Endothelial cell (in vitro differentiated cells): ENCODE measurements around the gene WWC1. TPM values are rescaled to one million over a fixed set of nuclear protein-coding genes. Genes with fewer than 3 reads are reported as not detected.

ENCODE experiments used
- DNase-seq: peaks from one replicate; pipeline ENCODE4 v3.0.0; 2021; ENCODE audit warnings: low spot score
- H3K27ac Mint-ChIP-seq: one replicate; pipeline ENCODE4 v1.8.0; 2021; ENCODE audit warnings: mixed read lengths, inconsistent platforms; ENCODE audit not compliant: unreplicated experiment
- H3K27me3 Mint-ChIP-seq: one replicate; pipeline ENCODE4 v1.8.0; 2021; ENCODE audit warnings: mild to moderate bottlenecking, moderate library complexity, mixed read lengths, inconsistent platforms; ENCODE audit not compliant: unreplicated experiment
- H3K36me3 Mint-ChIP-seq: one replicate; pipeline ENCODE4 v1.8.0; 2021; ENCODE audit warnings: mild to moderate bottlenecking, low read depth, mixed read lengths, inconsistent platforms; ENCODE audit not compliant: unreplicated experiment
- H3K4me1 Mint-ChIP-seq: one replicate; pipeline ENCODE4 v1.8.0; 2021; ENCODE audit warnings: mild to moderate bottlenecking, mixed read lengths, inconsistent platforms; ENCODE audit not compliant: unreplicated experiment
- H3K4me3 Mint-ChIP-seq: one replicate; pipeline ENCODE4 v1.8.0; 2021; ENCODE audit warnings: mild to moderate bottlenecking, mixed read lengths, inconsistent platforms; ENCODE audit not compliant: unreplicated experiment
- H3K9me3 Mint-ChIP-seq: one replicate; pipeline ENCODE4 v1.8.0; 2021; ENCODE audit warnings: mixed read lengths, inconsistent platforms; ENCODE audit not compliant: unreplicated experiment
- total RNA-seq: library from RNA; stranded (reverse); fragmentation: NEBNext Ultra II Directional; extraction: Animal tissue kit (Norgen Biotek cat#: 25700); gene quantifications from one replicate; pipeline ENCODE4 v1.2.1, GENCODE V29; 2021; ENCODE audit not compliant: unreplicated experiment
- TF ChIP-seq, protein P1 (sequence below): fragments of 200-600 bp; sonication (generic); IDR thresholded peaks from one replicate; pipeline ENCODE4 v1.5.0; 2021; ENCODE audit warnings: antibody characterized with exemption; ENCODE audit not compliant: unreplicated experiment

WWC1 gene
- total RNA-seq, 1 donor from 2014 or later: 1.1 TPM

DNA sequence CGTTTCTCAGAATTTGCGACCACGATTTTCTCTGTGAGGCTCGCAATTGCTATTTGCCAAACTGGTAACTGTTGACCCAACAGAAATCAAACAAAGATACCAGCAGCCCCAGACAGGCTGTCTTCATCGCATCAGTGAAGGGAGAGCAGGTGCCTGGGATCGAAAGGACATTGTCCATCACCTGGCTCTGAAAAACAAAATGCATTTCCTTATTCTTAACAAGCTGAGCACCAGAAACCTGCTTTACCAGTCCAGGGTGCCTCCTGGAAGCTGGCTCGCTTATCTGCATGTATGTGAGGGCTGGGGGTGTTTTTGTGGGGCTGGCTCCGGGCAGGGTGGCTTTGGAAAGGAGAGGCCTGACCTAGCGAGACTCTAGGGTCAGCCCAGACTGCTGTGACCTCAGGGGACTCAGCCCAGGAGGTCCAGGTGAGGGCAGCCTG lies 24.7 kb downstream of the WWC1 start:
- H3K9me3 Mint-ChIP-seq: no peaks in the 10 kb centered on the region
- no peak overlapping the region for H3K27ac Mint-ChIP-seq
- no peak for DNase-seq
- H3K36me3 Mint-ChIP-seq: no peaks in the 10 kb centered on the region
- TF ChIP-seq, protein P1, sequence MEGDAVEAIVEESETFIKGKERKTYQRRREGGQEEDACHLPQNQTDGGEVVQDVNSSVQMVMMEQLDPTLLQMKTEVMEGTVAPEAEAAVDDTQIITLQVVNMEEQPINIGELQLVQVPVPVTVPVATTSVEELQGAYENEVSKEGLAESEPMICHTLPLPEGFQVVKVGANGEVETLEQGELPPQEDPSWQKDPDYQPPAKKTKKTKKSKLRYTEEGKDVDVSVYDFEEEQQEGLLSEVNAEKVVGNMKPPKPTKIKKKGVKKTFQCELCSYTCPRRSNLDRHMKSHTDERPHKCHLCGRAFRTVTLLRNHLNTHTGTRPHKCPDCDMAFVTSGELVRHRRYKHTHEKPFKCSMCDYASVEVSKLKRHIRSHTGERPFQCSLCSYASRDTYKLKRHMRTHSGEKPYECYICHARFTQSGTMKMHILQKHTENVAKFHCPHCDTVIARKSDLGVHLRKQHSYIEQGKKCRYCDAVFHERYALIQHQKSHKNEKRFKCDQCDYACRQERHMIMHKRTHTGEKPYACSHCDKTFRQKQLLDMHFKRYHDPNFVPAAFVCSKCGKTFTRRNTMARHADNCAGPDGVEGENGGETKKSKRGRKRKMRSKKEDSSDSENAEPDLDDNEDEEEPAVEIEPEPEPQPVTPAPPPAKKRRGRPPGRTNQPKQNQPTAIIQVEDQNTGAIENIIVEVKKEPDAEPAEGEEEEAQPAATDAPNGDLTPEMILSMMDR: no peak
- no peak overlapping the region for H3K4me3 Mint-ChIP-seq
- H3K4me1 Mint-ChIP-seq: peaks cover 7% of the 10 kb centered on the region
- H3K27me3 Mint-ChIP-seq: peaks cover 2% of the 10 kb centered on the region

DNA sequence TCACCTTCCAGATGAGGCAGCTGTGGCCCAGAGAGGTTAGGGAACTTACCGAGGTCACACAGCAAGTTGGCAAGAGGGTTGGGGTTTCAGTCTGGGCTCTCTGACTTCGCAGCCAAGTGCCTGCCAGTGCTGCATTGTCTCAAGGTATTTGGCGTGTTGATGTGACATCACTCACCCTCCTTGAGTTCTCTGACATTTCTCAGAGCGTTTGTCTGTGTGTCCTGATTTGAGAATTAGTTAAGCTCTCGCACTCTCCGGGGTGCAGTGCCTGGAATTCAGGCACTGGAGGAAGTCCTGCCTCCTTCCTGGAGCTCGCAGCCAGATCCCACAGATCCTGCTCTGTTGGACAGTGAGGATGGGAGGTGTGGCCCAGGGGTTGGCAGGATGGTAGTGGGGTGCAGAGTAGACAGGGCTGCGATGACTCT lies 25.7 kb downstream of the WWC1 start:
- H3K27ac Mint-ChIP-seq: no peak overlapping the region
- no peak overlapping the region for H3K4me3 Mint-ChIP-seq
- no peak for DNase-seq
- H3K27me3 Mint-ChIP-seq: peaks cover 2% of the 10 kb centered on the region
- TF ChIP-seq, protein P1: no peak
- no peaks in the 10 kb centered on the region for H3K36me3 Mint-ChIP-seq
- peaks cover 7% of the 10 kb centered on the region for H3K4me1 Mint-ChIP-seq
- no peaks in the 10 kb centered on the region for H3K9me3 Mint-ChIP-seq

DNA sequence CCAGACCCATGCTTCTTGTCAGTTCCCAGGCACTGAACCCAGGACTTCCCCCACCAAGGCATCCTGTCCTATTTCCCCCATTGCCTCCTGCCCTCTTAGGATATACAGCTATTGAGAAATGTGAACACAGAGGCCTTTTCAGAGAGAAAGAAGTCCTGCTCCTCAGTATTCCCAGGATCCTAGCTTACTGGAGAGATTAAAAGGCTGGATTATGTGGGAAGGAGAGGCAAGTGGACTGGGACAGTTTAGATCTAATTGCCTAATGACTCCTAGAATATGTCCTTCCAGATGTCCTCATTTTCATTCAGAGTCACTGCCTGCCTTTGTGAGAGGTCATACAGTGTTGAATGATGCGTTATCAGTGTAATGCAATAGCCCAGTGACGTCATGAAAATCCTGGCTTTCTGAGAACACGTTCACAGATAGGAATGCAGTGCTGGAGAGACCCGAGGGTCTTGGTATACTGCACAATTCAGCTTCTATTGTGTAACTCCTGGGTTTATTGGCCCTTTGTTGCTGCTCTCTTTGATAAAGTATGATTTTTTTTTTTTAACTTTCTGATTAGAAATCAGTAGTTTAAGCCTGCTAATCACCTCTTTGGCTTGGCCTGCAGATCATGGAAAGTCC lies 26.2 kb downstream of the WWC1 start:
- H3K9me3 Mint-ChIP-seq: no peaks in the 10 kb centered on the region
- H3K36me3 Mint-ChIP-seq: no peaks in the 10 kb centered on the region
- peaks cover 7% of the 10 kb centered on the region for H3K4me1 Mint-ChIP-seq
- TF ChIP-seq, protein P1: no peak
- no peak for DNase-seq
- H3K27me3 Mint-ChIP-seq: peaks cover 2% of the 10 kb centered on the region
- H3K27ac Mint-ChIP-seq: no peak overlapping the region
- no peak overlapping the region for H3K4me3 Mint-ChIP-seq

DNA sequence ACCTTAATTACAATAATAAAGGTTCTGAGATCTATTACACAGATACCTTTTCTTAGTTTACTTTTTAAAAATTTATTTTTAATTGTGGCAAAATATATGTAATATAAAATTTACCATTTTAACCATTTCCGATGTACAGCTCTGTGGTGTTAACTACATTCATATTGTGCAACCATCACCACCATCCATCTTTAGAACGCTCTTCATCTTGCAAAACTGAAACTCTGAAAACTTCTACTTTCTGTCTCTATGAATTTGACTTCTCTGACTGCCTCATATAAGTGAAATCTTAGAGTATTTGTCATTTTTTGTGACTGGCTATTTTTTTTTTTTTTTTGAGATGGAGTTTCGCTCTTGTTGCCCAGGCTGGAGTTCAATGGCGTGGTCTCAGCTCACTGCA lies 26.8 kb downstream of the WWC1 start:
- no peaks in the 10 kb centered on the region for H3K36me3 Mint-ChIP-seq
- no peak overlapping the region for H3K27ac Mint-ChIP-seq
- TF ChIP-seq, protein P1: no peak
- H3K9me3 Mint-ChIP-seq: no peaks in the 10 kb centered on the region
- DNase-seq: no peak
- H3K4me3 Mint-ChIP-seq: no peak overlapping the region
- peaks cover 7% of the 10 kb centered on the region for H3K4me1 Mint-ChIP-seq
- peaks cover 2% of the 10 kb centered on the region for H3K27me3 Mint-ChIP-seq

DNA sequence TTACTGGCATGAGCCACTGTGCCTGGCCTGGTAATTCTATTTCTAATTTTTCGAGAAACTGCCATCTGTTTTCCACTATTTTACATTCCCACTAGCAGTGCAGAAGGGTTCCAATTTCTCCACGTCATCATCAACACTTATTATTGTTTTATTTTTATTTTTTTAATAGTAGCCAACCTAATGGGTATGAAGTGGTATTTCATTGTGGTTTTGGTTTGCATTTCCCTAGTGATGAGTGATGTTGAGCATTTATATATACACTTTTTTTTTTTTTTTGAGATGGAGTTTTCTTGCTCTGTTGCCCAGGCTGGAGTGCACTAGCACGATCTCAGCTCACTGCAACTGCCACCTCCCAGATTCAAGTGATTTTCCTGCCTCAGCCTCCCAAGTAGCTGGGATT lies 28.3 kb downstream of the WWC1 start:
- DNase-seq: no peak
- Mint-ChIP-seq H3K4me3 (no peak overlapping the region), H3K36me3 (no peaks in the 10 kb centered on the region), H3K9me3 (no peaks in the 10 kb centered on the region), H3K27me3 (peaks cover 2% of the 10 kb centered on the region), H3K4me1 (peaks cover 4% of the 10 kb centered on the region), H3K27ac (no peak overlapping the region)
- TF ChIP-seq, protein P1: no peak
